MCF 10A (cell line): Measurements from ENCODE around the gene RNU1-3. TPM values are rescaled to one million over a fixed set of nuclear protein-coding genes. Genes with fewer than 3 reads are reported as not detected.
A peak's percentile ranks its signal among the peaks of the same experiment; 100 is the strongest.
"Not testable (repeated sequence)": the region's sequence is repeated elsewhere in the genome, so short reads cannot be mapped to it uniquely, and the experiment has no call there.

Experiments used
- BruUV-seq: library from RNA; stranded (reverse); fragments of 400-500 nt; replicated peaks from 2 replicates; lab custom pipeline; 2021; lab: Mats Ljungman, UMichigan
- CTCF ChIA-PET: fragments of 300-600 bp; sonication (Branson Sonifier 250); formaldehyde crosslinking; extraction: SDS; loops from one replicate; lab custom pipeline; 2021; ENCODE audit warnings: antibody characterized with exemption, inconsistent platforms; lab: Yijun Ruan, JAX
- POLR2A ChIA-PET: fragments of 300-600, 350-650 bp; sonication (Branson Sonifier 250); formaldehyde crosslinking; extraction: SDS; loops from one replicate; lab custom pipeline; 2020; ENCODE audit warnings: antibody characterized with exemption, inconsistent platforms; lab: Yijun Ruan, JAX
- DNase-seq: peaks from one replicate; pipeline ENCODE4 v3.0.0-alpha.2; 2018; ENCODE audit not compliant: unreplicated experiment
- H3K27ac Mint-ChIP-seq: one replicate; pipeline ENCODE4 v1.8.0; 2022; ENCODE audit warnings: mild to moderate bottlenecking, low read depth, mixed read lengths; ENCODE audit not compliant: unreplicated experiment
- H3K27me3 Mint-ChIP-seq: one replicate; pipeline ENCODE4 v1.8.0; 2022; ENCODE audit warnings: mixed read lengths; ENCODE audit not compliant: insufficient read depth, unreplicated experiment
- H3K36me3 Mint-ChIP-seq: one replicate; pipeline ENCODE4 v1.8.0; 2022; ENCODE audit warnings: mild to moderate bottlenecking, moderate library complexity, mixed read lengths; ENCODE audit not compliant: insufficient read depth, unreplicated experiment
- H3K4me1 Mint-ChIP-seq: one replicate; pipeline ENCODE4 v1.8.0; 2022; ENCODE audit warnings: mixed read lengths; ENCODE audit not compliant: insufficient read depth, unreplicated experiment
- H3K4me3 Mint-ChIP-seq: one replicate; pipeline ENCODE4 v1.8.0; 2022; ENCODE audit warnings: mild to moderate bottlenecking, moderate library complexity, mixed read lengths; ENCODE audit not compliant: unreplicated experiment
- H3K9me3 Mint-ChIP-seq: one replicate; pipeline ENCODE4 v1.8.0; 2022; ENCODE audit warnings: mixed read lengths; ENCODE audit not compliant: unreplicated experiment
- CTCF ChIP-seq: fragments of 200-600 bp; IDR thresholded peaks from one replicate; pipeline ENCODE4 v1.8.0; 2022; ENCODE audit warnings: antibody characterized with exemption, mild to moderate bottlenecking; ENCODE audit not compliant: unreplicated experiment
- intact Hi-C: fragments of 100-400 bp; cut with micrococcal nuclease; formaldehyde crosslinking; loops from 2 replicates; pipeline ENCODE4 v1.14.1; 2022
- total RNA-seq: library from RNA; stranded (reverse); gene quantifications from 2 replicates; pipeline ENCODE4 v1.2.3, GENCODE V29; 2022

The RNU1-3 gene
- total RNA-seq, 1 experiment from 2014 or later: 1,606 TPM

GRCh38 chr1:16690971-16691682 is 24.4 kb upstream of the RNU1-3 start:
- POLR2A ChIA-PET, H3K27ac Mint-ChIP-seq, H3K4me1 Mint-ChIP-seq, intact Hi-C loops, DNase-seq, H3K27me3 Mint-ChIP-seq, H3K9me3 Mint-ChIP-seq, BruUV-seq, H3K4me3 Mint-ChIP-seq, H3K36me3 Mint-ChIP-seq: not testable (repeated sequence)
- CTCF ChIA-PET: interaction anchor here (1.0 to 2.2 kb wide), 4 partner anchors 10 to 20 kb away, joined by 4 to 7 read pairs (median 4); no protein-coding TSS in a partner anchor

- H3K9me3 Mint-ChIP-seq, H3K27ac Mint-ChIP-seq, H3K4me3 Mint-ChIP-seq, H3K27me3 Mint-ChIP-seq, DNase-seq, H3K36me3 Mint-ChIP-seq, intact Hi-C loops, BruUV-seq, H3K4me1 Mint-ChIP-seq: not testable (repeated sequence)
- ChIA-PET CTCF (interaction anchor here (0.6 to 2.3 kb wide), 7 partner anchors 17 to 449 kb away, joined by 3 to 19 read pairs (median 4); no protein-coding TSS in a partner anchor), POLR2A (interaction anchor here (0.7 kb wide), 1 partner anchor 74 kb away, joined by 4 read pairs; the partner anchor contains the start of gene NBPF1)
Observed at GRCh38 chr1:16687132-16687800, 20.5 kb upstream of the RNU1-3 start.

GRCh38 chr1:16685445-16686371 is 19.0 kb upstream of the RNU1-3 start:
- CTCF ChIA-PET: interaction anchor here (1.1 kb wide), 1 partner anchor 65 kb away, joined by 3 read pairs; no protein-coding TSS in a partner anchor
- BruUV-seq, H3K27me3 Mint-ChIP-seq, H3K4me1 Mint-ChIP-seq, H3K9me3 Mint-ChIP-seq, POLR2A ChIA-PET, H3K36me3 Mint-ChIP-seq, H3K27ac Mint-ChIP-seq, intact Hi-C loops, H3K4me3 Mint-ChIP-seq, DNase-seq: not testable (repeated sequence)

GRCh38 chr1:16684738-16685337 is 18.1 kb upstream of the RNU1-3 start:
- H3K4me3 Mint-ChIP-seq: not testable (repeated sequence)
- CTCF ChIA-PET: interaction anchor here (1.1 kb wide), 1 partner anchor 64 kb away, joined by 3 read pairs; no protein-coding TSS in a partner anchor
- BruUV-seq: TSS peak; percentile 83

GRCh38 chr1:16684152-16684551 is 17.4 kb upstream of the RNU1-3 start:
- H3K36me3 Mint-ChIP-seq, CTCF ChIA-PET, H3K9me3 Mint-ChIP-seq, POLR2A ChIA-PET, H3K27me3 Mint-ChIP-seq, H3K27ac Mint-ChIP-seq, DNase-seq, H3K4me1 Mint-ChIP-seq, H3K4me3 Mint-ChIP-seq, BruUV-seq, intact Hi-C loops: not testable (repeated sequence)

More at GRCh38 chr1:16684738-16685337, 18.1 kb upstream of the RNU1-3 start:
- TF ChIP-seq CTCF: peak; percentile 33
- H3K36me3 Mint-ChIP-seq, POLR2A ChIA-PET, intact Hi-C loops, DNase-seq, H3K27ac Mint-ChIP-seq, H3K27me3 Mint-ChIP-seq, H3K9me3 Mint-ChIP-seq, H3K4me1 Mint-ChIP-seq: not testable (repeated sequence)

- H3K36me3 Mint-ChIP-seq, CTCF ChIA-PET, H3K9me3 Mint-ChIP-seq, DNase-seq, H3K27ac Mint-ChIP-seq, H3K4me1 Mint-ChIP-seq, H3K4me3 Mint-ChIP-seq, intact Hi-C loops, POLR2A ChIA-PET, BruUV-seq: not testable (repeated sequence)
- H3K27me3 Mint-ChIP-seq: peaks cover 13% of the 10 kb centered on the region
Observed at GRCh38 chr1:16682803-16683202, 16.1 kb upstream of the RNU1-3 start.

GRCh38 chr1:16680366-16680765 is 13.6 kb upstream of the RNU1-3 start:
- intact Hi-C loops, H3K4me3 Mint-ChIP-seq, CTCF ChIA-PET, DNase-seq, BruUV-seq, POLR2A ChIA-PET, H3K4me1 Mint-ChIP-seq, H3K36me3 Mint-ChIP-seq, H3K9me3 Mint-ChIP-seq, H3K27ac Mint-ChIP-seq: not testable (repeated sequence)
- peaks cover 16% of the 10 kb centered on the region for H3K27me3 Mint-ChIP-seq
